Measurements from ENCODE around the gene KCNK7. TPM values are rescaled to one million over a fixed set of nuclear protein-coding genes. Genes with fewer than 3 reads are reported as not detected.
"Not testable (repeated sequence)": the region's sequence is repeated elsewhere in the genome, so short reads cannot be mapped to it uniquely, and the experiment has no call there.

Gene KCNK7
- total and polyA plus RNA-seq, 7 donors, result 0.54 to 1.4 (median 0.71) TPM; not detected in 4

- no peak overlapping the region for H3K4me3 ChIP-seq
- TF ChIP-seq POLR2AphosphoS5 (IDR thresholded peaks at IDR 0.05), result no peak
- no peak for TF ChIP-seq CTCF (IDR thresholded peaks at IDR 0.05)
- no peak for TF ChIP-seq POLR2A (IDR thresholded peaks at IDR 0.05)
- TF ChIP-seq EP300 (IDR thresholded peaks at IDR 0.05), result no peak
- intact Hi-C loops (cut with DNase I), result no loop called here
- no peaks in the 10 kb centered on the region for H3K9me3 ChIP-seq
- H3K27me3 ChIP-seq, result no peaks in the 10 kb centered on the region
- 66 to 77% methylated on average over 7 of the region's 7 CpGs for WGBS, 2 donors
- H3K27ac ChIP-seq, result peak overlapping the region; percentile 15 to 98 (median 26)
- DNase-seq, result no peak
- H3K4me1 ChIP-seq, result peaks cover 0 to 45% (median 29%) of the 10 kb centered on the region in 4 donors
- peaks cover 0 to 6% (median 0%) of the 10 kb centered on the region in 4 donors for H3K36me3 ChIP-seq
These were observed 29.8 kb downstream of the KCNK7 start for GRCh38 chr11:65565624-65566453.

DNA sequence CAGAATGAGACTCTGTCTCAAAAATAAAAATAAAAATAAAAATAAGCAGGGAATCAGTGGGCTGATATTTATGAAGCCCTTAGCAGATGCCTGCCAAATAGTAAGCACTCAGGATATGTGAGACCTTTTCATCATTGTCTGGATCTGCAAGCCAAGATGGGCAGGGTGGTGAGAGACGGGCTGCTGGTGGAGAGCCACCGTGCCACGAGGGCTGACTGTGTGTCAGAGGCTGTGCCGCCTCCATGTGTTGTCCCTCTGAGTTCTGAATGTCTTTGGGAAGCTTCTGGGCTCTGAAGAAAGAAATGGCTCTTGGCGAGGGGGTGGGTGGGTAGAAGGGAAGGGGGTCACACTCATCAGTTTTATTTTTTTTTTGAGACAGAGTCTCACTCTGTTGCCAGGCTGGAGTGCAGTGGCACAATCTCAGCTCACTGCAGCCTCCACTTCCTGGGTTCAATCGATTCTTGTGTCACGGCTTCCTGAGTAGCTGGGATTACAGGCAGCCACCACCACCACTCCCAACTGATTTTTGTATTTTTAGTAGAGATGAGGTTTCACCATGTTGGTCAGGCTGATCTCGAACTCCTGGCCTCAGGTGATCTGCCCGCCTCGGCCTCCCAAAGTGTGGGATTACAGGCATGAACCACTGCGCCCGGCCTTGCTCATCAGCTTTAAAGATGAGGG lies 30.6 kb downstream of the KCNK7 start:
- H3K4me3 ChIP-seq; H3K36me3 ChIP-seq; H3K27me3 ChIP-seq; H3K9me3 ChIP-seq; DNase-seq; intact Hi-C loops (cut with DNase I): not testable (repeated sequence)
- H3K4me1 ChIP-seq, result peaks cover 0 to 49% (median 35%) of the 10 kb centered on the region in 4 donors
- WGBS, 2 donors, result 79 to 90% methylated on average over 12 of the region's 12 CpGs
- H3K27ac ChIP-seq, result peak overlapping the region; percentile 4 to 98 (median 15)

GRCh38 chr11:65563601-65564000 lies 32.0 kb downstream of the KCNK7 start:
- H3K4me1 ChIP-seq, result peaks cover 0 to 52% (median 38%) of the 10 kb centered on the region in 4 donors
- H3K27me3 ChIP-seq, result no peaks in the 10 kb centered on the region
- no peak overlapping the region for H3K4me3 ChIP-seq
- no peak for DNase-seq
- WGBS, 2 donors, result 94 to 99% methylated on average over 4 of the region's 4 CpGs
- peak overlapping the region in 1 of 4 donors; percentile 38 for H3K27ac ChIP-seq
- H3K9me3 ChIP-seq, result no peaks in the 10 kb centered on the region
- intact Hi-C loops (cut with DNase I), result no loop called here
- TF ChIP-seq CTCF (IDR thresholded peaks at IDR 0.05) (no peak), POLR2AphosphoS5 (IDR thresholded peaks at IDR 0.05) (no peak), POLR2A (IDR thresholded peaks at IDR 0.05) (no peak), EP300 (IDR thresholded peaks at IDR 0.05) (no peak)
- H3K36me3 ChIP-seq, result peaks cover 0 to 6% (median 0%) of the 10 kb centered on the region in 4 donors

DNA sequence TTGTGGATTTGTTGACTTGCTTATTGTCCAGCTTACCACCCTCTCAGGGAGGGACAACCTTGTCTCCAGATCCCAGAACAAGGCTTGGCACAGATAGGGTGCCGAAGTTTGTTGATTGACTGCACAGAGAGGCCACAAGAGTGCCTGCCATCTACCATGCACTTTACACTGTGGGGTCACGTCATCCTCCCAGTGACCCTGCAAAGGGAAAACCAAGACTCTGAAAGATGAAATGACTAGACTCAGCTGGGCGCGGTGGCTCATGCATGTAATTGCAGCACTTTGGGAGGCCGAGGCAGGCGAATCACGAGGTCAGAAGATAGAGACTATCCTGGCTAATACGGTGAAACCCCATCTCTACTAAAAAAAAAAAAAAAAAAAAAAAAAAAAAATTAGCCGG lies 32.8 kb downstream of the KCNK7 start:
- TF ChIP-seq POLR2A (IDR thresholded peaks at IDR 0.05) (no peak), EP300 (IDR thresholded peaks at IDR 0.05) (no peak), POLR2AphosphoS5 (IDR thresholded peaks at IDR 0.05) (no peak), CTCF (IDR thresholded peaks at IDR 0.05) (no peak)
- no peak for DNase-seq
- Histone ChIP-seq H3K9me3 (no peaks in the 10 kb centered on the region), H3K36me3 (peaks cover 0 to 3% (median 0%) of the 10 kb centered on the region in 4 donors), H3K27me3 (no peaks in the 10 kb centered on the region), H3K4me3 (no peak overlapping the region), H3K27ac (peak overlapping the region in 1 of 4 donors; percentile 22), H3K4me1 (peaks cover 0 to 47% (median 32%) of the 10 kb centered on the region in 4 donors)
- intact Hi-C loops (cut with DNase I), result no loop called here
- 86 to 91% methylated on average over 9 of the region's 9 CpGs for WGBS, 2 donors

DNA sequence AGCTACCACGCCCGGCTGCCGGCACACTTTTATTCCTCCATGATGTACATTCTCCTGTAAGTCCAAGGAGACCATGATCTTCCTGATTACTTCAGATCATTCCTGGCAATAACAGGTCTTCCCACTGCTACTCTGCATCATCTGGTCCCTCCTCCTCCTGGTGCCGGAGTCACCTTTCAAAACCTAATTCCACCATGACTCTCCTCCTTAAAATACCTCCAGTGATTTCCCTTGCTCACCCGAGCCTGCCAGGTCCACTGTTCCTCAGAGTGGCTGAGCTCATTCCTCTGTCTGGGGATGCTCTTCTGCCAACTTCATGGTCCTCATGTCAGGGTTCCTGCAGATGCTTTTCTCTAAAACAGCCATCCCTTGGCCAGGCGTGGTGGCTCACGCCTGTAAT lies 33.6 kb downstream of the KCNK7 start:
- WGBS, 2 donors, result 66 to 82% methylated on average over 7 of the region's 7 CpGs
- Histone ChIP-seq H3K4me1 (peaks cover 0 to 45% (median 35%) of the 10 kb centered on the region in 4 donors), H3K36me3 (no peaks in the 10 kb centered on the region), H3K27ac (peak overlapping the region in 1 of 4 donors; percentile 22), H3K4me3 (no peak overlapping the region), H3K9me3 (no peaks in the 10 kb centered on the region), H3K27me3 (no peaks in the 10 kb centered on the region)
- DNase-seq, result no peak
- TF ChIP-seq POLR2AphosphoS5 (IDR thresholded peaks at IDR 0.05) (no peak), CTCF (IDR thresholded peaks at IDR 0.05) (no peak), POLR2A (IDR thresholded peaks at IDR 0.05) (no peak), EP300 (IDR thresholded peaks at IDR 0.05) (no peak)
- intact Hi-C loops (cut with DNase I), result no loop called here
